ENCODE data around the gene RBM33.
"Not testable (repeated sequence)": the region's sequence is repeated elsewhere in the genome, so short reads cannot be mapped to it uniquely, and the experiment has no call there.

RBM33 gene

GRCh38 chr7:155612658-155613057, 31.8 kb upstream of the RBM33 start:
- DNase-seq (ENCODE audit: low read depth): no peak
- H3K4me3 ChIP-seq (ENCODE audit: control insufficient read depth, low read depth, low read length): no peak overlapping the region
- TF ChIP-seq CTCF (conservative IDR thresholded peaks at IDR 0.05; ENCODE audit: control insufficient read depth, insufficient read depth, low read depth, low read length): no peak

GRCh38 chr7:155615085-155615484, 29.4 kb upstream of the RBM33 start:
- H3K4me3 ChIP-seq (ENCODE audit: control insufficient read depth, low read depth, low read length); DNase-seq (ENCODE audit: low read depth): not testable (repeated sequence)

GRCh38 chr7:155618708-155619633, 25.5 kb upstream of the RBM33 start:
- DNase-seq (ENCODE audit: low read depth): peak; percentile 29
- TF ChIP-seq CTCF (conservative IDR thresholded peaks at IDR 0.05; ENCODE audit: control insufficient read depth, insufficient read depth, low read depth, low read length): no peak
- H3K4me3 ChIP-seq (ENCODE audit: control insufficient read depth, low read depth, low read length): no peak overlapping the region

- no peak for DNase-seq (ENCODE audit: low read depth)
- no peak for TF ChIP-seq CTCF (conservative IDR thresholded peaks at IDR 0.05; ENCODE audit: control insufficient read depth, insufficient read depth, low read depth, low read length)
- no peak overlapping the region for H3K4me3 ChIP-seq (ENCODE audit: control insufficient read depth, low read depth, low read length)
These were observed 24.7 kb upstream of the RBM33 start for GRCh38 chr7:155619634-155620271.

GRCh38 chr7:155620497-155620896, 24.0 kb upstream of the RBM33 start:
- no peak for DNase-seq (ENCODE audit: low read depth)
- TF ChIP-seq CTCF (conservative IDR thresholded peaks at IDR 0.05; ENCODE audit: control insufficient read depth, insufficient read depth, low read depth, low read length): no peak
- no peak overlapping the region for H3K4me3 ChIP-seq (ENCODE audit: control insufficient read depth, low read depth, low read length)

- no peak for DNase-seq (ENCODE audit: low read depth)
- TF ChIP-seq CTCF (conservative IDR thresholded peaks at IDR 0.05; ENCODE audit: control insufficient read depth, insufficient read depth, low read depth, low read length): no peak
- no peak overlapping the region for H3K4me3 ChIP-seq (ENCODE audit: control insufficient read depth, low read depth, low read length)
These were observed 23.0 kb upstream of the RBM33 start for GRCh38 chr7:155621418-155621980.

- no peak for TF ChIP-seq CTCF (conservative IDR thresholded peaks at IDR 0.05; ENCODE audit: control insufficient read depth, insufficient read depth, low read depth, low read length)
- DNase-seq (ENCODE audit: low read depth): no peak
- H3K4me3 ChIP-seq (ENCODE audit: control insufficient read depth, low read depth, low read length): no peak overlapping the region
These were observed 20.0 kb upstream of the RBM33 start for GRCh38 chr7:155624412-155624811.
